HG03378 (cell line): Measurements from ENCODE around the gene RXRA.

Experiments used
- ATAC-seq: cut with Tn5 transposase; IDR thresholded peaks from one replicate; pipeline ENCODE4 v1.9.1; 2021; ENCODE audit warnings: mild to moderate bottlenecking, moderate library complexity; ENCODE audit not compliant: unreplicated experiment

Gene RXRA

DNA sequence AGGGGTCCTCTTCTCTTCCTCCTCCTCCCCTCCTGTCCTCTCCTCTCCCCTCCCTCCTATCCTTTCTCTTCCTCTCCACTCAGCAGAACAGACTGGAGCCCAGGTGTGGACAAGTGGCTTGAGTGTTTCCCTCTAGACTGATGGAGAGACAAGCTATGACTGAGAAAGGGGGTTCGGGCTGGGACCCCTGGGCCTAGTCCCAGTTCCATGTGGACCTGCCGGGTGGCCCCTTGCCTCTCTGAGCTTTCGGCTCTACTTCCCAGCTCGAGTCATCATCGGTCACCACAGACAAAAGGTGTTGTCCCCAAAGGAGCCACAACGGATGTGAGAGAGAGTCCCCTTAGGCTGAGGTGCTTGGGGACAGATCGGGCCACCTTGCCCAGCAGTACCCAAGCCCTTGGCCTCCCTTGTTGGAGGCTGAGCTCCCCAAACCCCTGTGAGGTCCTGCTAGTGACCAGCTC lies 3.4 kb upstream of the RXRA start:
- no peak for ATAC-seq

- no peak for ATAC-seq
Measured at GRCh38 chr9:134323741-134324358, 2.4 kb upstream of the RXRA start.

- ATAC-seq = no peak
Measured at GRCh38 chr9:134324359-134325095, 1.7 kb upstream of the RXRA start.

GRCh38 chr9:134325096-134325812 lies 1.0 kb upstream of the RXRA start:
- ATAC-seq = no peak

DNA sequence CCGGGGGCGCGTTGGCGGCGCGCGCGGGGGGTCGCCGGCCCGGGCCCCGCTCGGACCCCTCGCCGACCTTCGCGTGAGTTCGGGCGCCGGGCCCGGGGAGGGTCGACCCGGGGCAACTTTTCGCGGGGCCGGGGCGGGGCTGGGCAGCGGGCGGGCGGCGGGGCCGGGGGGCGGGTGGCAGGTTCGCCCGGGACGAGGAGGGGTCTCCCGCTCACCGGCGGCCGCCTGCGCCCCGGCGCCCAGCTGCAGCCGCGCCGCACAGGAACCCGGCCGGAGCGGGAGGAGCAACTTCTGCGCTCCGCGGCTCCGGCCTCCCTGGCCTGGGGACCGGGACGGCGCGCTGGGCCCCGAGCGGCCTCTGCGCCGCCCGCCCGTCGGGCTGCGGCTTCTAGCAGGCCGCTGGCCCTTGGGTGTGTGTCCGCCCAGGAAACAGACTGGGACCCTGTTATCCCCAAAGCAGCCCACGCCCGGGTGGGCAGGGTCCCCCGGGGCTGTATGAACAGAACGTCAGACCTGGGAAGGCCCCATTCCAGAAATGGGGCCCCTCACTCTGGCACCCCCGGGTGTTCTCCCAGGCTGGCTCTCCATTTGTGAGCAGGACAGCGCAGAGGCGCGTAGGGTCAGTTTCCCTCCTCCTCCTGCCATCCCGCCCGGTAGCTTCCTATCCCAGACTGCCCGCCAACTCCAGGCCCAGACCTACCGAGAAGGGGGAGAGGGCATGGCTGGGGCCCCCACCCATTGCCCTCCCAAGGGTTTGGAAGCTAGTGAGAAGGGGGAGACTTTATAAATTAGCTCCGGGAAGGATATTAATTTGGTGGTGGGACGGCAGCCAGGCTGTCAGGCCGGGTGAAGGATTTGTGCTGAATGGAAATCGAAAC lies 708 bp downstream of the RXRA start:
- no peak for ATAC-seq

DNA sequence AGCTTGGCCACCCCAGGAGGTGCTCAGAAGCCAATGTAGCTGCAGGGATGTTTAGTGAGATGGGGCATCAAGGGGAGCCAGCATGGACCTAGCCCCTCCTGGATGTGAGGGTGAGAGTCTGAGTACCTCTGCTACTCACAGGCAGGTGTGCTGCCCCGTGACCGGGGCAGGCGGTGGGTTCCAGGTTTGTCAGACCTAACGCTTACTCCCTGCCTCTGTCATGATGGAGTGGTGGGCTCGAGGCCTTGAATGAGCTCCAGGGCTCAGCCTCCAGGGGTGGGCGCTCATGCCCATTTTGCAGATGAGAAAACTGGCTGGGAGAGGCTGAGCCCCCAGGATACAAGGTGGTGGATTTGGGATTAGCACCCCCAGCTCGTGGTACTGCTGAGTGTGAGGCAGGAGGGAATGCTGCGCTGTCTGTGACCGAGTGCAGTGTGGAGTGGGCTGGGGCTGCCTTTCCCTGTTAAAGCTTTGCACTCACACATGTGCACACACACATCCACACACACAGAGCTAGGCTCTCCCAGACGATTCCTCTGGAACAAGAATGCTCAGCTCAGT lies 1.5 kb downstream of the RXRA start:
- ATAC-seq = no peak

DNA sequence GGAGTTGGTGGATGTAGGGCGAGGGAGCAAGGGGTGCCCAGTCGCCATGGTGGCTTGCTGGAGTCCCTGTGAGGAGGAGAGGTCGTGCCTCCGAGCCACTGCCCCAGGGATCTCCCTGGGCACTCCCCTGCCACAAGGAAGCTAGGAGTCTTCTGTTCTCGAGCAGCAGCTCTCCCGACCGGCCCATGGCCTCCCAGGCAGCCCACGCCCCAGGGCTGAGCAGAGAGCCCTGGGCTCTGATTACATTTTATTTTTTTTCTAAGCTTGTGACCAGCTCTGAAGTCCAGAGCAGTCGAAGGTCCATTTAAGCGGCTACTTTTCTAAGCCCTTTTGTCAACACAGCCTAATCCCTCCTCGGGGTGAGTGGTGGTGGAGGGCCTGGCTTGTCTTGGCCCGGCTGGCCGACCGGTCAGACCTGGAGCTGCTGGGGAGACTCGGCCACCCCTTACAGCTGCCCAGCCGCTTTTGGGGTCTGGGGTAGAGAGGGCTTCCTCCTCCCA lies 2.1 kb downstream of the RXRA start:
- ATAC-seq = no peak

- ATAC-seq = no peak
Measured at GRCh38 chr9:134328841-134329575, 2.8 kb downstream of the RXRA start.

DNA sequence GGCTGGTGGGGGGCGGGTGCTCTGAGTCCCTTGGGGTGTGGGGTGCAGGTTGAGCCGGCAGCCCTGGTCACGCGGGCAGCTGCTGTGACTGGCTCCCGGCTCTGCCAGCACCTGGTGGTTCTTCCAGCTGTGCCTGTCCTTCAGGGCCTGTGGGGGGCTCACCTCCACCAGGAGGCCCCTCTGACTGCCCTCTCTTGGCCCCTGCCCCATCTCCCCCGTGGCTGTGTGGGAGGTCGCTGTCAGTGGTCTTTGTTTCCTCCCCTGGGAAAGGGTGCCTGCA lies 3.3 kb downstream of the RXRA start:
- ATAC-seq = no peak

GRCh38 chr9:134329886-134330285 lies 3.6 kb downstream of the RXRA start:
- ATAC-seq = no peak

DNA sequence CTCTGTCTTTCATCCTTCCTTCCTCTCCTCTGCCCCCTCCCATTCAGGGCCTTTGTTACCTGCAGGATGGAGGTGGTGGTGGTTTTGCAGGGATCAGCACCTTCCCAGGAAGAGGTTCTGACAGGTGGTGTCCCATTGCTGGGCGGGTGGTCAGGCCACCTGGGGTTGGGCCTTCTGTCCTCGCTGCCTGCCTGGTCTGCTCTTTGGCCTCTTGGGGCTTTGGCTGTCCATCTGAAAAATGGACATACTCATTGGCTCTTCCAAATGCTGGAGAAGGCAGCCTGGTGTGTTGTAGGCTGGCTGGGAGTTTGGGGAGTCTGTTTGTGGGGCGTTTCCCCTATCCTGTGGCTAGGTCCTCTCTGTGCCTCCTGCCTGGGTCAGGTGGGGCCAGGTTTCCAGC lies 4.3 kb downstream of the RXRA start:
- ATAC-seq = no peak

- no peak for ATAC-seq
Measured at GRCh38 chr9:134331186-134332025, 5.2 kb downstream of the RXRA start.

GRCh38 chr9:134332266-134332665 lies 6.0 kb downstream of the RXRA start:
- ATAC-seq = no peak

- ATAC-seq = no peak
Measured at GRCh38 chr9:134332841-134333233, 6.6 kb downstream of the RXRA start.

GRCh38 chr9:134333234-134333873 lies 7.1 kb downstream of the RXRA start:
- ATAC-seq = no peak

- ATAC-seq = no peak
Measured at GRCh38 chr9:134333874-134334581, 7.8 kb downstream of the RXRA start.

GRCh38 chr9:134335061-134335460 lies 8.8 kb downstream of the RXRA start:
- ATAC-seq = no peak
